Esophagus (tissue), 2 donors: Measurements from ENCODE around the gene TBC1D9. TPM values are rescaled to one million over a fixed set of nuclear protein-coding genes. Genes with fewer than 3 reads are reported as not detected.

Source experiments
- H3K27ac ChIP-seq, 2 donors: one replicate each; pipeline ENCODE4 v1.5.1; 2013; ENCODE audit warnings: low read depth in 2 of 2, mild to moderate bottlenecking in 2 of 2, inconsistent platforms in 1 of 2, low read length in 1 of 2, moderate library complexity in 1 of 2
- H3K27me3 ChIP-seq, 2 donors: one replicate each; pipeline ENCODE4 v1.6.1; 2013; ENCODE audit warnings: low read length in 2 of 2, control low read depth in 1 of 2, mild to moderate bottlenecking in 1 of 2; ENCODE audit not compliant: insufficient read depth in 2 of 2, control insufficient read depth in 1 of 2
- H3K36me3 ChIP-seq, 2 donors: one replicate each; pipeline ENCODE4 v1.6.1; 2013; ENCODE audit warnings: low read length in 1 of 2; ENCODE audit not compliant: control insufficient read depth in 2 of 2, insufficient read depth in 2 of 2
- H3K4me1 ChIP-seq, 2 donors: one replicate each; pipeline ENCODE4 v1.6.1; 2013; ENCODE audit warnings: low read length in 1 of 2; ENCODE audit not compliant: control insufficient read depth in 2 of 2, insufficient read depth in 2 of 2
- H3K4me3 ChIP-seq, 2 donors: one replicate each; pipeline ENCODE4 v1.5.1; 2013; ENCODE audit warnings: low read length in 2 of 2, mild to moderate bottlenecking in 2 of 2, low read depth in 1 of 2, moderate library complexity in 1 of 2
- H3K9me3 ChIP-seq, 2 donors: one replicate each; pipeline ENCODE4 v1.6.1; 2013; ENCODE audit warnings: mild to moderate bottlenecking in 2 of 2, low read depth in 1 of 2, low read length in 1 of 2, moderate library complexity in 1 of 2; ENCODE audit not compliant: control insufficient read depth in 2 of 2, insufficient read depth in 1 of 2
- WGBS, 2 donors: extraction: QIAGEN DNeasy Blood & Tissue Kit; methylation state at CpG; one replicate each; pipeline ENCODE4 v1.1.7; 2013; 5-methylcytosine and 5-hydroxymethylcytosine counted together
- polyA plus RNA-seq, 2 donors: library from polyadenylated mRNA; stranded (reverse); fragments of 200-250 nt; gene quantifications; one replicate each; pipeline ENCODE4 v1.2.3, GENCODE V29; 2013
- donor health status: healthy with polysubstance abuse.
- donor health status: Bipolar disorder and iron deficiency.

TBC1D9 gene
- polyA plus RNA-seq, 2 donors: 3.3 to 6.3 TPM

GRCh38 chr4:140666889-140667614 is 89.1 kb downstream of the TBC1D9 start:
- Histone ChIP-seq H3K4me3 (no peak overlapping the region), H3K9me3 (no peaks in the 10 kb centered on the region), H3K27ac (no peak overlapping the region), H3K36me3 (peaks cover 3 to 9% of the 10 kb centered on the region in 2 donors), H3K4me1 (no peaks in the 10 kb centered on the region), H3K27me3 (no peaks in the 10 kb centered on the region)
- WGBS, 2 donors: 83 to 84% methylated on average over 11 of the region's 11 CpGs

- Histone ChIP-seq H3K9me3 (no peaks in the 10 kb centered on the region), H3K36me3 (peaks cover 6 to 7% of the 10 kb centered on the region in 2 donors), H3K27ac (no peak overlapping the region), H3K4me1 (no peaks in the 10 kb centered on the region), H3K27me3 (no peaks in the 10 kb centered on the region), H3K4me3 (no peak overlapping the region)
- WGBS, 2 donors: 82 to 83% methylated on average over 3 of the region's 3 CpGs
Observed at GRCh38 chr4:140662082-140662869, 93.9 kb downstream of the TBC1D9 start.

GRCh38 chr4:140661550-140661949 is 94.6 kb downstream of the TBC1D9 start:
- WGBS, 2 donors: 77 to 86% methylated on average over 1 of the region's 1 CpG
- Histone ChIP-seq H3K27ac (no peak overlapping the region), H3K27me3 (no peaks in the 10 kb centered on the region), H3K36me3 (peaks cover 6 to 10% of the 10 kb centered on the region in 2 donors), H3K4me3 (no peak overlapping the region), H3K9me3 (no peaks in the 10 kb centered on the region), H3K4me1 (no peaks in the 10 kb centered on the region)

GRCh38 chr4:140659943-140660700 is 96.1 kb downstream of the TBC1D9 start:
- Histone ChIP-seq H3K27ac (no peak overlapping the region), H3K4me1 (no peaks in the 10 kb centered on the region), H3K36me3 (peaks cover 6 to 14% of the 10 kb centered on the region in 2 donors), H3K27me3 (no peaks in the 10 kb centered on the region), H3K9me3 (no peaks in the 10 kb centered on the region), H3K4me3 (no peak overlapping the region)
- WGBS, 2 donors: 85 to 92% methylated on average over 6 of the region's 6 CpGs

- H3K27me3 ChIP-seq: no peaks in the 10 kb centered on the region
- no peaks in the 10 kb centered on the region for H3K9me3 ChIP-seq
- H3K36me3 ChIP-seq: peaks cover 3 to 16% of the 10 kb centered on the region in 2 donors
- no peak overlapping the region for H3K4me3 ChIP-seq
- 92% methylated on average over 1 of the region's 1 CpG for WGBS, 2 donors
- H3K4me1 ChIP-seq: no peaks in the 10 kb centered on the region
- H3K27ac ChIP-seq: no peak overlapping the region
Observed at GRCh38 chr4:140654495-140654814, 101.7 kb downstream of the TBC1D9 start.

- H3K27me3 ChIP-seq: no peaks in the 10 kb centered on the region
- H3K27ac ChIP-seq: no peak overlapping the region
- no peaks in the 10 kb centered on the region for H3K4me1 ChIP-seq
- no peak overlapping the region for H3K4me3 ChIP-seq
- H3K36me3 ChIP-seq: peaks cover 3 to 14% of the 10 kb centered on the region in 2 donors
- H3K9me3 ChIP-seq: no peaks in the 10 kb centered on the region
- WGBS, 2 donors: 58 to 62% methylated on average over 8 of the region's 8 CpGs
Observed at GRCh38 chr4:140653718-140654494, 102.3 kb downstream of the TBC1D9 start.

- Histone ChIP-seq H3K4me3 (no peak overlapping the region), H3K27me3 (no peaks in the 10 kb centered on the region), H3K4me1 (no peaks in the 10 kb centered on the region), H3K9me3 (no peaks in the 10 kb centered on the region), H3K27ac (no peak overlapping the region), H3K36me3 (peaks cover 3 to 13% of the 10 kb centered on the region in 2 donors)
- WGBS, 2 donors: 87 to 89% methylated on average over 2 of the region's 2 CpGs
Observed at GRCh38 chr4:140652601-140653000, 103.6 kb downstream of the TBC1D9 start.

- H3K4me1 ChIP-seq: no peaks in the 10 kb centered on the region
- no peaks in the 10 kb centered on the region for H3K9me3 ChIP-seq
- H3K36me3 ChIP-seq: peaks cover 0 to 10% of the 10 kb centered on the region in 2 donors
- WGBS, 2 donors: 92 to 96% methylated on average over 2 of the region's 2 CpGs
- H3K27ac ChIP-seq: no peak overlapping the region
- H3K4me3 ChIP-seq: no peak overlapping the region
- H3K27me3 ChIP-seq: no peaks in the 10 kb centered on the region
Observed at GRCh38 chr4:140648716-140649308, 107.4 kb downstream of the TBC1D9 start.
